K562 (cell line): Measurements from ENCODE around the gene IDI1. TPM values are rescaled to one million over a fixed set of nuclear protein-coding genes. Genes with fewer than 3 reads are reported as not detected.
A peak's percentile ranks its signal among the peaks of the same experiment; 100 is the strongest.

ENCODE experiments used
- ATAC-seq: fragments of 200-7000 bp; cut with Tn5 transposase; 3 replicates; pipeline ENCODE4 v1.9.1; 2020; ENCODE audit warnings: moderate library complexity
- BruUV-seq: library from RNA; stranded (reverse); fragments of 400-500 nt; replicated peaks from 2 replicates; lab custom pipeline; 2021; lab: Mats Ljungman, UMichigan
- CTCF ChIA-PET: fragments of 300-600 bp; formaldehyde crosslinking; extraction: SDS; loops from one replicate; lab custom pipeline; 2021; ENCODE audit warnings: low intra/inter-chr PET ratio; lab: Yijun Ruan, JAX
- POLR2A ChIA-PET: fragments of 300-600, 350-650 bp; sonication (Branson Sonifier 250); formaldehyde crosslinking; extraction: SDS; loops from one replicate; lab custom pipeline; 2021; ENCODE audit warnings: antibody characterized with exemption, inconsistent platforms; lab: Yijun Ruan, JAX
- DNase-seq, 4 experiments: peaks; one replicate each; pipeline versions ENCODE4 v3.0.0 to v3.0.0-alpha.2; 2011 to 2018; ENCODE audit warnings: low spot score in 3 of 4, mixed read lengths in 3 of 4; ENCODE audit errors: extremely low read depth in 1 of 4
- FAIRE-seq: peaks from 2 replicates; lab custom pipeline; 2011; peaks lifted over from hg19 to GRCh38; lab: Jason Lieb, UNC
- H2AFZ ChIP-seq: 2 replicates; pipeline ENCODE4 v1.6.0; 2011; ENCODE audit warnings: low read depth, low read length, control low read depth, inconsistent platforms
- H3K27ac ChIP-seq: fragments of 200-600 bp; 3 replicates; pipeline ENCODE4 v1.8.0; 2011; ENCODE audit warnings: low read depth, mild to moderate bottlenecking, control low read depth, inconsistent platforms, low read length, moderate library complexity, mixed read lengths; ENCODE audit errors: extremely low read depth
- H3K27me3 ChIP-seq, 2 experiments: fragments of 300-600 bp in 1 of 2; 2 replicates in 1 of 2; 3 replicates in 1 of 2; pipeline versions ENCODE4 v1.6.0 to v1.8.0; 2011; ENCODE audit warnings: inconsistent platforms in 2 of 2, low read length in 2 of 2, mild to moderate bottlenecking in 1 of 2, mixed read lengths in 1 of 2, moderate library complexity in 1 of 2; ENCODE audit not compliant: control insufficient read depth in 2 of 2, insufficient read depth in 2 of 2
- H3K36me3 ChIP-seq: fragments of 300-600 bp; 3 replicates; pipeline ENCODE4 v1.8.0; 2011; ENCODE audit warnings: mild to moderate bottlenecking, low read length, inconsistent platforms; ENCODE audit not compliant: control insufficient read depth, insufficient read depth
- H3K4me1 ChIP-seq, 2 experiments: fragments of 200-600 bp in 1 of 2; replicated peaks in 1 of 2; 2 replicates in 1 of 2; 3 replicates in 1 of 2; pipeline versions ENCODE4 v1.5.1 to v1.8.0; 2011; ENCODE audit warnings: inconsistent platforms in 2 of 2, low read length in 2 of 2, mild to moderate bottlenecking in 1 of 2, mixed read lengths in 1 of 2, moderate library complexity in 1 of 2; ENCODE audit not compliant: control insufficient read depth in 2 of 2, insufficient read depth in 2 of 2
- H3K4me2 ChIP-seq: 2 replicates; pipeline ENCODE4 v1.6.1; 2011; ENCODE audit warnings: low read length, control low read depth, inconsistent platforms, mixed read lengths; ENCODE audit not compliant: insufficient read depth
- H3K4me3 ChIP-seq: fragments of 200-600 bp; sonication (generic), shearing (Covaris generic); 2 replicates; pipeline ENCODE4 v1.5.1; 2016; ENCODE audit warnings: control low read depth, inconsistent platforms
- H3K79me2 ChIP-seq: fragments of 200-600 bp; 3 replicates; pipeline ENCODE4 v1.8.0; 2011; ENCODE audit warnings: low read length, inconsistent platforms; ENCODE audit not compliant: control insufficient read depth, insufficient read depth
- H3K9ac ChIP-seq, 2 experiments: 2 replicates each; pipeline versions ENCODE4 v1.6.0 to v1.6.1; 2011; ENCODE audit warnings: low read depth in 2 of 2, low read length in 2 of 2, control low read depth in 1 of 2, inconsistent platforms in 1 of 2, mild to moderate bottlenecking in 1 of 2, mixed read lengths in 1 of 2; ENCODE audit not compliant: insufficient read depth in 1 of 2
- H3K9me1 ChIP-seq: one replicate; pipeline ENCODE4 v1.6.0; 2011; ENCODE audit warnings: inconsistent platforms, mild to moderate bottlenecking, low read length, moderate library complexity; ENCODE audit not compliant: control insufficient read depth, insufficient read depth
- H3K9me3 ChIP-seq: replicated peaks from 2 replicates; pipeline ENCODE4 v1.5.1; 2011; ENCODE audit warnings: low read depth, low read length, inconsistent platforms; ENCODE audit not compliant: control insufficient read depth, insufficient read depth
- H4K20me1 ChIP-seq: replicated peaks from 2 replicates; pipeline ENCODE4 v1.6.1; 2011; ENCODE audit warnings: low read length, inconsistent platforms, mixed read lengths; ENCODE audit not compliant: control insufficient read depth, insufficient read depth
- EP400 ChIP-seq: fragments of 450-650 bp; IDR thresholded peaks from 2 replicates; pipeline ENCODE4 v1.6.1; 2017; ENCODE audit warnings: antibody characterized with exemption, mild to moderate bottlenecking, moderate library complexity
- HMG20B ChIP-seq: fragments of 250-450 bp; sonication (Bioruptor Pico); IDR thresholded peaks from 2 replicates; pipeline ENCODE4 v1.5.0; 2021; ENCODE audit warnings: mild to moderate bottlenecking
- L3MBTL2 ChIP-seq: fragments of 450-650 bp; IDR thresholded peaks from 2 replicates; pipeline ENCODE4 v1.6.1; 2016; ENCODE audit warnings: mild to moderate bottlenecking, moderate library complexity
- MAFF ChIP-seq: IDR thresholded peaks from 2 replicates; pipeline ENCODE4 v1.6.1; 2012; ENCODE audit warnings: low read length, improper control_type of control experiment
- SRSF1 ChIP-seq: fragments of 200-400 bp; formaldehyde crosslinking; IDR thresholded peaks from 2 replicates; pipeline ENCODE4 v1.6.1; 2017; ENCODE audit warnings: mild to moderate bottlenecking, low read depth, low read length, moderate library complexity
- ZNF316 ChIP-seq: fragments of 450-650 bp; IDR thresholded peaks from 2 replicates; pipeline ENCODE4 v1.6.1; 2016
- WGBS: fragments of 100-300 bp; shearing (Covaris generic); methylation state at CpG from one replicate; pipeline ENCODE4 v1.1.6; 2016; ENCODE audit warnings: low coverage, mixed read lengths; ENCODE audit not compliant: insufficient coverage; ENCODE audit errors: missing lambda C conversion rate; 5-methylcytosine and 5-hydroxymethylcytosine counted together
- in situ Hi-C: fragments of 300-500 bp; cut with MboI; formaldehyde crosslinking; loops from 4 replicates; pipeline ENCODE4 v1.15.0; 2018; ENCODE audit warnings: inconsistent platforms, mixed read lengths
- intact Hi-C: fragments of 100-400 bp; cut with micrococcal nuclease; formaldehyde crosslinking; loops from 2 replicates; pipeline ENCODE4 v1.14.2; 2022
- polyA plus RNA-seq, 8 experiments: library from polyadenylated mRNA; depleted of rRNA in 4 of 8; stranded (reverse) in 5 of 8; unstranded in 3 of 8; fragments of >200 nt; fragmentation: Nextera tagmentation in 2 of 8; fragmentation: Illumina TruSeq in 1 of 8; extraction: Ambion mirVana in 2 of 8; extraction: Trizol in 1 of 8; gene quantifications; 2 replicates each; pipeline versions ENCODE4 v1.2.1 to v1.2.3, GENCODE V29; 2011 to 2014; ENCODE audit warnings: inconsistent platforms in 1 of 8, missing spikeins in 1 of 8
- total RNA-seq, 7 experiments: library from RNA; depleted of rRNA in 6 of 7; stranded (reverse); fragments of >200 nt in 6 of 7; fragmentation: Illumina TruSeq in 2 of 7; extraction: Trizol in 2 of 7; gene quantifications; 2 replicates each; pipeline versions ENCODE4 v1.2.1 to v1.2.3, GENCODE V29; 2011 to 2021; ENCODE audit warnings: low replicate concordance in 1 of 7
- TF ChIP-seq, protein P1 (sequence below): sonication (generic); formaldehyde crosslinking; IDR thresholded peaks from 2 replicates; pipeline ENCODE4 v1.8.0; 2022; ENCODE audit warnings: missing genetic modification reagents, mild to moderate bottlenecking, borderline replicate concordance

Gene IDI1
- total and polyA plus RNA-seq, 9 of the 15 experiments (the other 6 are each of a cell fraction or from before 2014, with no cell fraction given): 70.0 to 265 (median 119) TPM

DNA sequence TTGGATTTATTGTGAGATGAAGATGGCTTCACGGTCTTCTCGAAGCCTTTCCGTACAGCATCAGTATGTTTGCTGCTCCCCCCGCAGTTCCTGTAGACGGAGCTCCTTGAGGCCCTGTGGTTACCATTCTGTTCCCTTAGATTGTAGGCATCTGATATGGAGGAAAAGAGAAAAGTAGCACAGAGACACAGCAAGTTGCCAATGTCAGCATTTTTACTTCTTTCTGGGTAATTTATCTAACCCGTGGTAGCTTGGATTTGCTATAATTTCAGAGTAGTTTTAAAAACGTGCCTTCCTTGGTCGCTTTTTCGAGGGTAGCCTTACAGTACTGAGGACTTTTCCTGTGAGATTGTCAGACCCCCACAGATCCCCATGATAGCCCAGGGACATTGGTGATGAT, 44.8 kb upstream of the IDI1 start:
- POLR2A ChIA-PET: no interaction called here
- Histone ChIP-seq H3K79me2 (no peaks in the 10 kb centered on the region), H3K36me3 (peaks cover 69% of the 10 kb centered on the region; the same call in 2 of the 3 replicates), H3K9ac (no peak overlapping the region), H3K27me3 (no peaks in the 10 kb centered on the region), H3K4me2 (no peak overlapping the region), H2AFZ (no peak overlapping the region), H3K9me1 (no peaks in the 10 kb centered on the region), H3K27ac (no peak overlapping the region), H3K9me3 (no peaks in the 10 kb centered on the region), H3K4me3 (no peak overlapping the region), H4K20me1 (no peaks in the 10 kb centered on the region), H3K4me1 (no peaks in the 10 kb centered on the region)
- WGBS: 73% methylated on average over 9 of the region's 9 CpGs
- intact Hi-C loops (no loop called here), in situ Hi-C loops (no loop called here)
- DNase-seq (no peak), FAIRE-seq (no peak), ATAC-seq (no peak)
- BruUV-seq: no TSS peak
- no peak for TF ChIP-seq EP400
- TF ChIP-seq HMG20B (CRISPR knock-in tag): no peak
- peak; percentile 43 for TF ChIP-seq MAFF
- TF ChIP-seq SRSF1: no peak
- peak; percentile 52 for TF ChIP-seq ZNF316
- CTCF ChIA-PET: no interaction called here

- H3K4me2 ChIP-seq: no peak overlapping the region
- no peaks in the 10 kb centered on the region for H3K27me3 ChIP-seq
- intact Hi-C loops (no loop called here), in situ Hi-C loops (no loop called here)
- no peak for FAIRE-seq
- CTCF ChIA-PET: no interaction called here
- no TSS peak for BruUV-seq
- no peaks in the 10 kb centered on the region for H3K79me2 ChIP-seq
- WGBS: 88% methylated on average over 13 of the region's 14 CpGs
- peaks cover 76% of the 10 kb centered on the region; the same call in 2 of the 3 replicates for H3K36me3 ChIP-seq
- H3K9ac ChIP-seq: no peak overlapping the region
- POLR2A ChIA-PET: no interaction called here
- no peaks in the 10 kb centered on the region for H3K9me3 ChIP-seq
- DNase-seq: no peak
- no peaks in the 10 kb centered on the region for H3K9me1 ChIP-seq
- TF ChIP-seq, protein P1, sequence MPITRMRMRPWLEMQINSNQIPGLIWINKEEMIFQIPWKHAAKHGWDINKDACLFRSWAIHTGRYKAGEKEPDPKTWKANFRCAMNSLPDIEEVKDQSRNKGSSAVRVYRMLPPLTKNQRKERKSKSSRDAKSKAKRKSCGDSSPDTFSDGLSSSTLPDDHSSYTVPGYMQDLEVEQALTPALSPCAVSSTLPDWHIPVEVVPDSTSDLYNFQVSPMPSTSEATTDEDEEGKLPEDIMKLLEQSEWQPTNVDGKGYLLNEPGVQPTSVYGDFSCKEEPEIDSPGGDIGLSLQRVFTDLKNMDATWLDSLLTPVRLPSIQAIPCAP (CRISPR knock-in tag): no peak
- TF ChIP-seq L3MBTL2: no peak
- no peak overlapping the region for H3K4me3 ChIP-seq
- no peak overlapping the region for H3K27ac ChIP-seq
- H3K4me1 ChIP-seq: no peaks in the 10 kb centered on the region
- no peaks in the 10 kb centered on the region for H4K20me1 ChIP-seq
- no peak overlapping the region for H2AFZ ChIP-seq
- ATAC-seq: no peak
These were observed 41.8 kb upstream of the IDI1 start for GRCh38 chr10:1090696-1091095.
